ENCODE measurements around the gene RSPO1. TPM values are rescaled to one million over a fixed set of nuclear protein-coding genes. Genes with fewer than 3 reads are reported as not detected.

RSPO1 gene
- total RNA-seq, 2 donors from 2014 or later: 0.27 to 0.32 TPM

GRCh38 chr1:37647281-37647680, 12.6 kb upstream of the RSPO1 start:
- no peak overlapping the region for H3K9ac ChIP-seq (ENCODE audit: low read depth in 2 of 2, low read length in 2 of 2)
- H3K9me3 ChIP-seq: no peaks in the 10 kb centered on the region
- intact Hi-C loops (cut with DNase I): no loop called here
- H3K27me3 ChIP-seq: no peaks in the 10 kb centered on the region
- TF ChIP-seq, protein P1, sequence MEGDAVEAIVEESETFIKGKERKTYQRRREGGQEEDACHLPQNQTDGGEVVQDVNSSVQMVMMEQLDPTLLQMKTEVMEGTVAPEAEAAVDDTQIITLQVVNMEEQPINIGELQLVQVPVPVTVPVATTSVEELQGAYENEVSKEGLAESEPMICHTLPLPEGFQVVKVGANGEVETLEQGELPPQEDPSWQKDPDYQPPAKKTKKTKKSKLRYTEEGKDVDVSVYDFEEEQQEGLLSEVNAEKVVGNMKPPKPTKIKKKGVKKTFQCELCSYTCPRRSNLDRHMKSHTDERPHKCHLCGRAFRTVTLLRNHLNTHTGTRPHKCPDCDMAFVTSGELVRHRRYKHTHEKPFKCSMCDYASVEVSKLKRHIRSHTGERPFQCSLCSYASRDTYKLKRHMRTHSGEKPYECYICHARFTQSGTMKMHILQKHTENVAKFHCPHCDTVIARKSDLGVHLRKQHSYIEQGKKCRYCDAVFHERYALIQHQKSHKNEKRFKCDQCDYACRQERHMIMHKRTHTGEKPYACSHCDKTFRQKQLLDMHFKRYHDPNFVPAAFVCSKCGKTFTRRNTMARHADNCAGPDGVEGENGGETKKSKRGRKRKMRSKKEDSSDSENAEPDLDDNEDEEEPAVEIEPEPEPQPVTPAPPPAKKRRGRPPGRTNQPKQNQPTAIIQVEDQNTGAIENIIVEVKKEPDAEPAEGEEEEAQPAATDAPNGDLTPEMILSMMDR (IDR thresholded peaks at IDR 0.05): no peak
- no peak for DNase-seq
- H3K4me1 ChIP-seq: no peaks in the 10 kb centered on the region
- no peaks in the 10 kb centered on the region for H3K36me3 ChIP-seq
- no peak overlapping the region for H3K27ac ChIP-seq
- no peak overlapping the region for H3K4me3 ChIP-seq

GRCh38 chr1:37641059-37641458, 6.4 kb upstream of the RSPO1 start:
- H3K27ac ChIP-seq: no peak overlapping the region
- H3K4me3 ChIP-seq: no peak overlapping the region
- TF ChIP-seq, protein P1 (IDR thresholded peaks at IDR 0.05): no peak
- no peaks in the 10 kb centered on the region for H3K4me1 ChIP-seq
- peaks cover 4% of the 10 kb centered on the region for H3K27me3 ChIP-seq
- intact Hi-C loops (cut with DNase I): no loop called here
- H3K9ac ChIP-seq (ENCODE audit: low read depth in 2 of 2, low read length in 2 of 2): no peak overlapping the region
- H3K36me3 ChIP-seq: no peaks in the 10 kb centered on the region
- no peaks in the 10 kb centered on the region for H3K9me3 ChIP-seq
- DNase-seq: no peak

- Histone ChIP-seq H3K4me3 (no peak overlapping the region), H3K27me3 (peaks cover 42% of the 10 kb centered on the region), H3K9ac (ENCODE audit: low read depth in 2 of 2, low read length in 2 of 2) (no peak overlapping the region), H3K9me3 (no peaks in the 10 kb centered on the region), H3K36me3 (no peaks in the 10 kb centered on the region), H3K27ac (no peak overlapping the region), H3K4me1 (no peaks in the 10 kb centered on the region)
- TF ChIP-seq, protein P1 (IDR thresholded peaks at IDR 0.05): no peak
- DNase-seq: no peak
- intact Hi-C loops (cut with DNase I): no loop called here
These were observed 1.7 kb upstream of the RSPO1 start for GRCh38 chr1:37636435-37636834.

DNA sequence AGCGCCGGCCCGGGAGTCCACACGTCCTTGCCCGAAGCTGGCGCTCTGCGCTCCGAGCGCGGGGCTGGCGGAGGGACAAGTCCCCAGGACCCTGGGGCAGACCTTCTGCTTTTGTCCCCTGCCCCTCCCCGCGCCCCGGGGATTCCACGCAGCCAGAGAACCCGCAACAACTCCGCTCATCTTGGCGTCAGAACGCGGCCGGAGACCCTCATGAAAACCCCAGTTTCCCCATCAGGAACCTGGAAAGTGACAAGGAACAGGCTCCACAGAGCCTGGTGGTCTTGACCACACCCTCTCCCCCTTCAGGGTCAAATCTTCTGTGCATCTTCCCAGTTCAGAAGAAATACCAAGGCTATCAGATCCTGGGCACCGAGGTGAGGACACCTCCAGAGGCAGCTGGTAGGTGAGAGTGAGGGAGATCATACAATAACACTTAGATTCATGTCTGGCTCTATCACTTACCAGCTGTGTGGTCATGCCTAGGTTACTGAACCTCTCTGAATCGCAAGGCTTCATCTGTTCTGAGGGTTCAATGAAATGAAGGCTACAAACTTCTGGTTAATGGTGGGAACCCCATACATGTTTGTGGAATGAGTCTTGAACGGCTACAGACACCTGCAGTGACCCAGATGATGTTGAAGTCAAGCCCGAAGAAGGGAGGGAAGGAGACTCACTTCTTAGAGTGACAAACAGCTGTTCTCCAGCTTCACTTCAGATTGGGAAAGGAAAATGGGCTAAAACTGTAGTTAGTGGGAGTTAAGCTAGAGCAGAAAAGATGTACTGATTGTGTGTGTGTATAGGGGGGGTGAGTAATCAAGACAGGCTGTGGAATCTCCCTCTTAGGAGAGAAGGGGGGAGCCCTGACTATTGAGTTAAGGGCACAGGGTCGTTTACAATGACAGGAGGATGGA, 555 bp upstream of the RSPO1 start:
- H3K27me3 ChIP-seq: peaks cover 42% of the 10 kb centered on the region
- no peak for DNase-seq

DNA sequence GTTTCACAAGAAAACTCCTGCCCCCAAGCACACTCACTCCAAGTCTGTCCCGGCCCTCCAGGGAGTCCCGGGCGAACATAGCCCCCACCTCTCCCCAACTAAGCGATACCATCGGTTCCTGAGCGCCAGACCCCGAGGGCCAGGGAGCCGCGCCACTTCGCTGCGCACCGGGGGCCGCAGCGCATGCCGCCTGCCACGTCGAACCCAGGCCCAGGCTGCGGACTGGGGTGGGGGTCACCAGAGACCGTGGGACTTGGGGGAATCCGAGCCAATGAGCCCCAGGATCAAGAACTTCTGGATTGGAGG, 801 bp downstream of the RSPO1 start:
- H3K4me3 ChIP-seq: peak overlapping the region; percentile 32

More for the DNA sequence above, 555 bp upstream of the RSPO1 start:
- no peak overlapping the region for H3K9ac ChIP-seq (ENCODE audit: low read depth in 2 of 2, low read length in 2 of 2)
- intact Hi-C loops (cut with DNase I): no loop called here
- H3K9me3 ChIP-seq: no peaks in the 10 kb centered on the region
- H3K4me3 ChIP-seq: peak overlapping the region; percentile 32
- TF ChIP-seq, protein P1 (IDR thresholded peaks at IDR 0.05): no peak
- no peaks in the 10 kb centered on the region for H3K36me3 ChIP-seq
- no peak overlapping the region for H3K27ac ChIP-seq
- no peaks in the 10 kb centered on the region for H3K4me1 ChIP-seq

More for the DNA sequence above, 801 bp downstream of the RSPO1 start:
- Histone ChIP-seq H3K27me3 (peaks cover 53% of the 10 kb centered on the region), H3K9me3 (no peaks in the 10 kb centered on the region), H3K27ac (no peak overlapping the region), H3K36me3 (no peaks in the 10 kb centered on the region), H3K9ac (ENCODE audit: low read depth in 2 of 2, low read length in 2 of 2) (peak overlapping the region in 1 of 2 donors; percentile 17), H3K4me1 (no peaks in the 10 kb centered on the region)
- intact Hi-C loops (cut with DNase I): no loop called here
- TF ChIP-seq, protein P1 (IDR thresholded peaks at IDR 0.05): no peak
- no peak for DNase-seq
